GM19452 (cell line): ENCODE results near the gene PTMS.

ENCODE experiments used
- ATAC-seq: cut with Tn5 transposase; IDR thresholded peaks from one replicate; pipeline ENCODE4 v1.9.1; 2021; ENCODE audit not compliant: unreplicated experiment

The PTMS gene

DNA sequence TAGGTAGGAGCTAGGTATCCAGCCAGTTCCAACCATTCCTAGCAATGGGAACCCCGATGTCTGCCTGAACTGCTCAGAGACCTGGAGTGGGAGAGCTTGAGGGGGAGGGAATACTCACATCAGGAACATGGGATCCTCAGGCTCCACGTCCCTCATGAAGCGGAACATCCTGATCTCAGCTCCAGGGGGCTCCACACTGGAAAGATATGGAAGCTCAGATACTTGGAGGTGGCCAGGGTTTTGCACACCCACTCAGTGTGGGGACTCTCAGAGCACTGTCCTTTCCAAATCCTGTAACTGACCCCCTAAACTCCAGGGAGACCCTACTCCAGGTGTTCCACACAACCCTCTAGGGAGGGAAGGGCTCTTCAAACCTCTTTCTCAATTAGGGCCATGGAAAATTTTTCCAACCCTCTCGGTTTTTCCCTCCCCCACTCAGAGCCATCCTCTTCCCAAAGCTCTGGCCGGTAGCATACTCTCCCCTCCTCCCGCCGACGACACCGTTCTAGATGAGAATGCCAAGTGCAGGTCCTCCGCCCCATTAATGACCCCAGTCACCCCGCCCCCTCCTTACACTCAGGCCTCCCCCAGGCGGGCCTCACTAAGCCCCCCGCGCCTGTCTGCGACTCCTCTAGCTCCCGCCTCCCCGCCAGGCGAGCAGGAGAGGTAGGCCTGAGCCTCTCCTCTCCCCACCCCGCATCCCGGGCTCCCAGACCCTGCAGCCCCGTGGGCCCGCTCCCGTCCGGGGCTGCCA is 13.8 kb upstream of the PTMS start:
- ATAC-seq, result no peak

DNA sequence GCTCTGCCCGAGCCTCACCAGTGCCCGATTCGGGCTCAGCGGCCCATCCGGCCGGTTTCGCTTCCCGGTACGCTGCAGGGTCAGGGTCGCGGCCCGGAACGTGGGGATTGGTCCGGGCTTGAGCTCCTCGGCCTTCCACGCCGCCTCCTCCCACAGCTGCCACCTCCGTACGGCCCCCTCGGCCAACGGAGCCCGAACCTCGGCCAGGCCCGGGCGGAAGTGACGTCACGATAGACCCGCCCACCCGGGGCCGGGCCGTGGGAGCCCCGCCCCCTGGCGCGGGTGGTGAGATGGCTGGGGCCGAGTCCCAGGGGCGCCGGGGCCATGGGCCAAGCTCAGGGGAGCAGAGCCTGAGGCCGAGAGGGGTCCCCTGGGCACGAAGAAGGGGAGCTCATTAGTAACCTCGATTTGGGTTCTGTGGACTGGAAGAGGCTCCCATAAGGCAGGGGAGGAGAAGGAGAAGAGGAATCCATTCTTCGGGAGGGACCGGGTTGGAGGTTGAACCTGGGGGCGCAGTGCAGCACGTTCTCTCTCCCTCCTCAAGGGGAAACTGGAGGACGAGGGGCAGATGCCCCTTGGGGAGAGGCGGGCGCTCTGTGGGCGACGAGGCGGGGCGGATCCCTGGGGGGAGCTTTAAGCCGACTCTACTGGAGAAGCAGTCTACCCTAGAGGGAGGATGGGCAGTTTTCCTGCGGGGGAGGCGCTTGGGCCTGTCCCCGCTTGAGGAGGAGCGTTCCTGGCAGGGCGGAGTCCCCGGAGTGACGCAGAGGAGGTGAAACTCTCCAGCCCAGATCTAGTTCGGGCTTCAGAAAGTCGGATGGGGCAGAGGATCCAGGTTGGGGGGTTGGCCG is 13.0 kb upstream of the PTMS start, which contains the start of gene MLF2:
Gene MLF2 (minus strand): TSS at position 221 of the 851 bp plus-strand sequence. CDS start 807 bp downstream, outside the sequence.
- ATAC-seq, result peak; percentile 84

DNA sequence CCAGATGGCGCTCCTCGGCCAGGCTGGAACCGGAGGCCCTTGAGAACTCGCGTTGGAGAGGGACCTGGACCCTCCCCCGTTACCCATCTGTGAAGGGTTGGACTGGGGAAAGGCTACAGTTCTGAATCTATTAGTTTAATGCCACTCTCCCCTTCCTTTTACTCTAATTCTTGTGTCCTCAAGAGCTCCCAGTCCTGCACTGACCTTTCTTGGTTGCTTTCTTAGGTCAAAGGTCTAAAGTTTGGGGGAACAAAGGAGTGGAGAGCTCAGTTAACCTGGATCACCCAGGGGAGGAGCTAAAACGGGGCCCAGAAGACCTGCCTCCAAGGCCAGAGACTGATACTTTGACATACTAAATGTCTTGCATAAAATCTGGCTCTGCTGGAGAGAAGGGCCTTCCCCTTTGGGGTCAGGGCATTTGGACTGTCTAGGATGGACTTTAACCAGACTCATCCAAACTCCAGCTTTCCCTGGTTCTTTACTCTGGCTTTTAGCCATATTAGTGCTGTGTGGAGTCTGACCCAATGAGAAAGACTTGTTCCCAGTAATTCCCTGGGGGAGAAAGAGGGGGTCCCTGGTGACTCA is 12.3 kb upstream of the PTMS start:
- no peak for ATAC-seq

DNA sequence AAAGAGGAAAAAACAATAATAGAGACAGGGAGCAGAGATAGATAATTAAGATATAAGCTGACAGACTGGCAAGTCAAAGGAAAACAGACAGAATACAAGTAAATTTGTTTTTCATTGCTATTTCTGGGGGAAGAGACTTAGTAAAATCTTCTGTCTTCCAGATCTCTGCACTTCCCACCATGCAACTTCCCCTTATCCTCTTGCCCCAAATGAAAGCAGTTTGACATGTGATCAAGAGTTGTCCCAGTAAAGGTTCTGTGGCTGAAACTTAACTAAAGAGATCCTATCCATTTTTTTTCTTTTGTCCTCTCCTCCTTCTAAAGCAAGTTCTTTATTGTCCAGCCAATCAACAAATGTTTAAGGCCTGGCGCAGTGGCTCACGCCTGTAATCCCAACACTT is 11.8 kb upstream of the PTMS start:
- ATAC-seq, result no peak

DNA sequence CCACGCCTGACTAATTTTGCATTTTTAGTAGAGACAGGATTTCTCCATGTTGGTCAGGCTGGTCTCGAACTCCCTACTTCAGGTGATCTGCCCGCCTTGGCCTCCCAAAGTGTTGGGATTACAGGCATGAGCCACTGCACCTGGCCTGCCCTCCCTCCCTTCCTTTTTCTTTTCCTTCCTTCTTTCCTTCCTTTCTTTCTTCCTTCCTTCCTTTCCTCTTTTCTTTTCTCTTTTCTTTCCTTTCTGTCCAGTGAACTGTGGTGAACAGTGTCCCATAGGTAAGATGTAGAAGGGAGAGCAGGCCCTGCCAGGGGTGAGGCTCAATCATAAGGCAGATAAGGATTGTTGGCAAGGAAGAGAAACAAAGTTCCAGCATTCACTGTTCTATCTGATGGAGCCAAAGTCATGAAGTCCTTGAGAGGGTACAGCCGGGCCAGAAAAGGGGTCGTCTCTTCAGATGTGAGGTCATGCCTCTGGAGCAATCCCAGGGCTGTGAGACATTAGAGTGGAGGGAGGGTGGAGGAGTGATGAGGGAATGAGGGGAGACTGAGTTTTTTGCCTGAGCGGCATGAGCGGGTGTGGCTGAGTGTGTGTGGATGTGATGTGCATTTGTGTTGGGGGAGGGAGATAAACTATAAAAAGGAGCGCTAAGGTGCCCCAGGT is 9.0 kb upstream of the PTMS start:
- no peak for ATAC-seq

DNA sequence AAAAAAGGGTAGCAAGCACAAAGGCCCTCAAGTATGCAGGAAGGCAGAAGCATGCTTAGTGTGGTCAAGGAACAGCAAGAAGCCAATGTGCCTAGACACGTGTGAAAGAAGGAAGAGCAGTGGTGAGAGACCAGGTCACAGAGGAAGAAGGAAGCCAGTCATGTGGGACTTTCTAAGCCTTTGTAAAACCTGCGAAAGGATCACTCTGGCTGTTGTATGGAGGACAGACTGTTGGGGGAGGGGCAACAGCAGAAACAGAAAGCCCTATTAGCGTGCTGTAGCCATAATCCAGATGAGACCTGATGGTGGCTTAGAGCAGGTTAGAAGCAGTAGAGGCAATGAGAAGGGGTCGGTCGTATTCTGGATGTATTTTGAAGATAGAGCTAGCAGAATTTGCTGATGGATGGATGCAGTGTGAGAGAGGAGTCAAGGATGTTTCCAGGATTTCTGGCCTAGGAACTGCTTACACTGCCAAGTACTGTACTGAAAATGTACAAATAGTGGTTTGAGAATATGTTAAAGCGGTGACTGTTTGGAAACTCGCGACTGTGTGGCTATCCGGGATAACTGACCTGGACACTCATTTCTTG is 7.6 kb upstream of the PTMS start:
- no peak for ATAC-seq

DNA sequence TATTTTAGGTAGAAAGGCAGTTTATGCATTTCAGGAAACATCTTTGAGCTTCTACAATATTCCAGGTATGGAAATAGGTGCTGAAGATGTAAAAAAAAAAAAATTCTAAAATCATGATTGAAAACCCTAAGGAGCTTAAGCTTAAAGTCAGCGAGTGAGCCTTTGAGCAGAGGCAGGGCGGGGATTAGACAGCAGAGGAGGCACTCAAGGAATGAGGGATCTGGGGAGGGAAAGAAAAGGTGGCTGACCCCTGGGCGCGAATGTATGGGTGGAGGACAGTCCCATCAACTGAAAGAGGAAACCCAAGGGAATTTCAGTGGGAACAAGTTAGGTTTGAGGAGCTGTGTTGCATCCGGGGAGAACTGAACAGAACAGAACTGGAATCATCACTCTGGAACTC is 6.4 kb upstream of the PTMS start:
- no peak for ATAC-seq

DNA sequence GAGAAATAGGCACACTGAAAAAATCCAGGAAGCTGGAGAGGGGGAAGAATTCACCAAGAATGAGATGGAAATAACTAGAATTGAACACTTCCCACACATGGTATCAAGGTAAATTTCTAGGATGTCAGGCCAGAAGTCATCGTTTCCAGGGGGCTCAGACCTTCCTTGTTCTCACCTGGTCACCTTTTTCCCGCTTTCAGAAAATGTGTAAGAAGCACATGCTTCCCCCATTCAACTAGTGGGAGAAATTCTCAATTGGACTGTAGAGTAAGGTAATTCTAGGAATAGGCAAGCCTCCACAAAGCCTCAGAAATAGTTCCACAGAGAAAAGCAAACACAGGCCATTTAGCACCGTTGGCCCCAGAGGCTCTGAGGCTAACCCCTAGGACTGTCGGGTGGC is 2.8 kb upstream of the PTMS start:
- no peak for ATAC-seq

DNA sequence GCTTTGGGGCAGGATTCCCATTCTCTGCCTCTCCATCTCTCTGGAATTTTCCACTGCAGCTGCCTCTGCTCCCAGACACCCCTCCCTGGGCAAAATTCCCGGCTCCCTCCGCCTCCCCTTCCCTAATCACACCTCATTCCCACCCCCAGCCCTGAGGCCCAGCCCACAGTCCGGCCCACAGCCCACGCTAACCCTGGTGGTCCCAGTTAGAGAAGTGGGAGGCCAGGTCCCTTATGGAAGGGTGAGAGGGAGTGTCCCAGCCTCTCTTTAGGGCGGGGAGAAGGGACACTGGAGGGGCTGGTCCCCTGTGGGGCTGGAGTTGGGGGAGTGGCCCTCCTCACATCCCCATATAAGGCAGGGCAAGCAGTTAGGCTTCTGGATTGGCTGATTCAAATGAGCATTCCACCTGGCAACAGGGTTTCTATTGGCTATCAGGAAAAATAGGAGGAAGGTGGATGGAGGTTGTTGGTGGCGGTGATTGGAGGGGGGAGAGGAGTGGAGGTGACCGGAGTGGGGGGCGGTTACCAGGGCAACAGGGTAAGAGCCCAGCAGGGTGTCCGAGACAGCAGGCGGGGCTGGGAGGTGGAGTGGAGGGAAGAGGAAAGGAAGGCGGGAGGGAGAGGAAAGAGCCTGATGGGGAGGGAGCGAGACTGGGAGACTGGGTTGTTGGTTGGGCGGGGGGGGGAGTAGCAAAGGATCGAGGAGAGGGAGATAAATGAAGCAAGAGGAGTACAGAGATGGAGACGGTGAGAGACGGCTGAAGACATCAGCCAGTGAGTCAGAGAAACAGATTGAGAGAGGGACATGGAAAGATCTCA is 1.9 kb upstream of the PTMS start:
- ATAC-seq, result peak; percentile 84

DNA sequence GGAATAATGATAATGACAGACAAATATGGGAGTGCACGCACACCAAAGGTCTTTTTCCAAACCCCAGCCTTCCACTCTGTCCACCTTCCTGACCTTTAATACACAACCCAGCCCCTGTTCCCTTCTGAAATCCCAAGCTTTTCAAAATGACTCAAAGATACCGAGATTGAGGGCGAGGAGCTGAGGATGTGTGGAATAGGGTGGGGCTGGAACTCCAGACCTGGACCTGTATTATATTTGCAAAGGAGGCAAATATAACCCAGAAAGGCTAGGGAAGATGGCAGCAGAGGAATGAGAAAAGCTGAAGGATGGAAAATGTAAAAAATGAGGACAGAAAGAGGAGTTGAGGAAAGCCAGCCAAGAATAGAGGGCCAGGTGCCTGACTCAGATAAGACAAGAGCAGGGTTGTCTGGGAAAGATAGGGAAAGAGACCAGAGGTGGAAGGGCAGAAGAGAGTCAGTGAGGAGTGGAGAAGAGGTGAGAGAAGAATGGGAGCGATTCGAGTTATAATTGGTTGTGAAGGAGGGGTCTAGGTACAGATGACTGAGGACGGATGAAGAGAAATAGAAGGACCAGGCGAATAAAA is 1.0 kb upstream of the PTMS start:
- no peak for ATAC-seq

DNA sequence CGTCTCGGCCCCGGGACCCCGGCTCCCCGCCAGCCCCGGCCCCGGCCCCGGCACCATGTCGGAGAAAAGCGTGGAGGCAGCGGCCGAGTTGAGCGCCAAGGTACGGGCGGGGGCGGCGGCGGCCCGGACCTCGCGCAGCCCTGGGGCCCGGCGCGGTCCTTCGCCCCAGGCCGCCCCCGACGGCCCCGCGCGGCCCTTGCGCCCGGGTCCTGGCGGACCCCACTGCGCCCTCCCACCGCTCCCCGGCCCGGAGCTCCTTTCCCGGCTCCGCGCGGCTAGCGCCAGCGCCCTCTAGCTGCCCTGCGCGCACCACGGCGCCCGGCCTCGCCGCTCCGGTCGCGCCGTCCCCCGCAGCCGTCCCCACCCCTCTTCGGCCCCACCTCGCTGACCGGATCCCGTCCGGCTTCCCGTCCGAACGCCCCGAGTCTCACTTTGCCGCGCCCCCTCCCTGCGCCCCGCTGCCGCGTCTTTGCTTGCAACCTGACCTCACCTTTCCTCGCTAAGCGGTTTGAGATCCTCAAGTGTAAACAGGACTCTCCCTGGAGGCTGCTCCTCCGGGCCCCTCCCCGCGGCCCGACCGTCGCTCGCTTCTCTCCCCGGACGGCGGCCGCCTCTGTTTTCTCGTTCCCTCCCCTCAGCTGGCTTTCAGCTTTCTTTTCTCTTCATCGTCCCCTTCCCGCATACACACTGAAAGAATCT is 637 bp downstream of the PTMS start:
- ATAC-seq, result peak; percentile 50

DNA sequence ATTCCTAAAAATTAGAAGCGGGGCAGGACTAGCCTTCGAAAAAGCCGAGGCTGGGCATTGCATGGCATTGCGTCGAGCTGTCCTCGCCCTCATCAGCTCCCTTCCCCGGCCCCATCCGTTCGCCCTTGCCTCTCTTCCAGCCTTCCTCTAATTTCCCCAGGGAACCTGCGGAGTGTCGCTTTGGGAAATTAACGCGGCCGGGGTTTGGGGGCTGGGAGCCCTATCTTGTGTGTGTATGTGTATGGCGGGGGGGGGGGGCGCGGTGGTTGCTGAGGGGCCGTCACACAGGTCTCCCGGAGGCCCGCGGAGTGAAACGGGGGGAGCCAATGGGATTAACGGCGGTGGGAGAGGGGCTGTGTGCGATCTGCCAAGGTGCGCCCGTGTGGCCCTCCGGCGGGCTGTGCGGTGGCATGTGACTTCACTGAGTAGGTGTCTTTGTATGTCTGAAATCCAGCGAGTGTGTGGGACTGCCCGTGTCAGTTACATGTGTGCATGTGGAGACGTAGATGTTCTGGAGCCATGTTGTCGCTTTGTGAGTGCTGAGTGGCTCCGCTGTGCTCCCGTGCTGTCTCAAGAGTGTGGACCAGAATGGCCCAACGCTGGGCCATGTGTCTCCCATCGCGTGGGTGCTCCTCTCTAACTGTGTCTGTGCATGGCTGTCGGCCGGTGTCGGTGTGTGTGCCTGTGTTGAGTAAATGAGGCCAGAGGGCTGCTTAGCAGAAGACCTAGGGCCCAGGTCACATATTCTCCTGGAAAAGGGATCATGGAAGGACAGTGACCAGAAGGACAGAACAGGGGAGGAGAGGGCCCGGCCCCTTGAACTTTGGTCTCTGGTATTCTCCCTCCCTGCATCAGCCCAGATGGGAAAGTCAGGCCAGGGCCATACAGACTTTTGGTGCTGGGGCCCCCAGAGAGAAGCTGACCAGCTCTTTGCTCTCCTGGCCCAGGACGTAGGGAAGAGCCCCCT is 1.5 kb downstream of the PTMS start:
- no peak for ATAC-seq

DNA sequence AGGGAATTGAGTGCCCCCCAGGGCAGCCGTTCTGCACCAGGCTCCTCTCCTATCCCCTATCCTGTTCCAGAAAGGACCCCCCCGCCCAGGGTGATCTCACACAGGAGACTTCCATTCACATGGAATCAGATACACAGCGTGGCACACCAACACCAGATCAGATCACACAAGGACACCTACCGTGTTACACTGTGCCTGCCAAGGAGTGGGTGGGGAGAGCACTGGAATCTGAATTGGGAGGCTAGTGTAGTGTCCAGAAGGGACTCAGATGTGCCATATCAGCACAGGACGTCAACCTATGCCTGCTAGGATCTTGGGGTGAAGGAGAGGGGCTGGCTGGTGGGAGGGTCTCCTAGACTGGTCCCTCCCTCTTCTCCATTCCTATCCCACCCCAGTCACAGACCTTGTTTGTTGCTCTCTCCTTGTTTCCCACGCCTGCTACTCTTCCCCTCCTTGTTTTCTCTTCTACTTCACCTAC is 2.3 kb downstream of the PTMS start:
- no peak for ATAC-seq

DNA sequence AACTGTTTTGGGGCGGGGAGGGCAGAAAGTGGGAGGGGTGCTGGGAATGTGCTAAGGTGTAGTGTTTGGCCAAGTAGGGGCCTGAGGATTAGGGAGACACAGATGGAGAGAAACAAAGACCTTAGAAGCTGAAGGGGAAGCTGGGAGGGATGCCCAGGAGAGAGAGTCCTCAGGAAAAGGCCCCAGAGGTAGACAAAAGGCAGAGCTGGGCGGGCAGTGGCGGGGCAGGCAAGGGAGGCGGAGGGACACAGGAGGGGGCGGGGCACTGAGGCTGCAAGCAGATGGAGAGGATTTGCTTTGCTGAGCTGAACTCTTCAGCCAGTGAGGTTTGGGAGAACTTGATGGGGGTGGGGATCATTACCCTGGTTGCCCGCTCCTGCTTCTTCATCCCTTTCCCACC is 2.8 kb downstream of the PTMS start:
- ATAC-seq, result no peak

DNA sequence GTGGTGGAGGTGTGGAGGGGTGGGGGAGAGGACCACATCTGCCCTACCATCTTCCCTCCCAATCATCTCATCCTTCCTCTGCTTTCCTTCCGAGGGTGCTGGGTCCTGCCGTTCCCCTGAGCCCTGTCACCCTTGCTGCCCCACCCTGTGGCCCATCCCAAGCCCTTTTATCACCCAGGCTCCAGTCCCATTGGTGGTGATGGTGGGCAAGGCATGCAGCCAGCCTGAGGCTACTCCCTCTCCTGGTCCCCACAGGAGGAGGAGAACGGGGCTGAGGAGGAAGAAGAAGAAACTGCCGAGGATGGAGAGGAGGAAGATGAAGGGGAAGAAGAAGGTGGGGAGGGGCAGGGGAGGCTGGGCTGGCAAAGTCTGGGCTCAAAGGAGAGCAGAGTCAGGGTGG is 3.5 kb downstream of the PTMS start:
- no peak for ATAC-seq

DNA sequence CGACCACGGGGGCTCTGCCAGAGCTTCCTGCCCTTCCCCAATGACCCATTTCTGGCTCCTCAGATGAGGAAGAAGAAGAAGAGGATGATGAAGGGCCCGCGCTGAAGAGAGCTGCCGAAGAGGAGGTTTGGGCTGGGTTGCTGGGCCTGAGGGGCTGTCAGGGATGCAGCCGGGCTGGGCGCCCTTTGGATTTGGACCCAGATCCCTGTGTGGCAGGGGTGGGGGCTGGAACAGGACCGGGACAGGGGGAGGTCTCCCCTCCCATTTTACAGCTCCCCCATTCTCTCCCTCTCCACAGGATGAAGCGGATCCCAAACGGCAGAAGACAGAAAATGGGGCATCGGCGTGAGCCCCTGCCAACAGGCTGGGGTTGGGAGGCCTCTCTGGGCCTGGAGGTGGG is 3.9 kb downstream of the PTMS start:
- no peak for ATAC-seq

DNA sequence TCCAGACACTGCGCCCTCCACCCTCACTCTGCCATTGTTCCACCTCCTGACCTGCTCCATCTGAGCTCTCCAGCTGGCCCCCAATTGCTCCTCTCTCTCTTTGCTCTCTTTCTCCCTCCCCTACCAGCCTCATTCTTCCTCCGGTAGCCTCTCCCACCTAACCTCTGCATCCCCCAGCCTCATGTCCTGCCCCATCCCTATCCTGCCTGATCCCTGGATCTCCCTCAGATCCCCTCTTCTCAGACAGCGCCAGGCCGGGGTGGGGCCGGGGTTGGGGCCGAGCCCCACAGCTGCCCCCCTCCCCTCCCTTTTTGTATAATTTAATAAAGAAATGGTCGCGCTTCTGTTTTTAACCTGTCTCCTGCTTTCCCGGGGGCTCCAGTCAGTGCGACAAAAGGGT is 4.4 kb downstream of the PTMS start:
- ATAC-seq, result no peak

DNA sequence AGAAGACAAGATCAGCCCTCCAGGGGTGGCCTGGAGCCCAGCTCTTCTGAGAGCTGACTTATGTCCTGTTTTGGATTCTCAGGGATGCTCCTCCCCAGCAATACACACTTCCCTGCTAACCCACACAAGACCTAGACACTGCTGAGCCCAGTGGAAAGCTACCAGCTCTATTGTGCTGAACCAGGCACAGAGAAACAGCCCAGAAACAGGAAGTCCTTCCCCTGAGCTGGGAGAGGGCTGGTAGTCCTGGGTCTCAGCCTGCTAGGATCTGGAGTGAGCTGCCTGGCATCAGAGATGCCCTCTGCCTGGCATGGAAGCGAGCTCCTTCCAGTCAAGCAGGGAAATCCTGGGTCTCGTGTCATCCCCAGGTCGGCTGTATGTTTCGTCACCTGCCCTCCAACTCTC is 4.9 kb downstream of the PTMS start:
- no peak for ATAC-seq
